Measurements from ENCODE around the gene PANK1.

- TF ChIP-seq CTCF (IDR thresholded peaks at IDR 0.05; ENCODE audit: low read length) (no peak), EZH2 (IDR thresholded peaks at IDR 0.05; ENCODE audit: borderline replicate concordance, low read length) (no peak)
Observed at GRCh38 chr10:89593043-89593442, 52.0 kb downstream of the PANK1 start.

All from OCI-LY1 (cell line).